ENCODE measurements around the gene HDGFL2. TPM values are rescaled to one million over a fixed set of nuclear protein-coding genes. Genes with fewer than 3 reads are reported as not detected.

Gene HDGFL2
- total and polyA plus RNA-seq, 2 of the 8 experiments (the other 6 are each of a cell fraction or from before 2014, with no cell fraction given) = 31.1 to 106 TPM

GRCh38 chr19:4499855-4500254 lies 27.8 kb downstream of the HDGFL2 start:
- no peaks in the 10 kb centered on the region for H3K79me1 ChIP-seq (ENCODE audit: low read depth, low read length)
- no peaks in the 10 kb centered on the region for H3K9me3 ChIP-seq (ENCODE audit: insufficient read depth in 2 of 2, low read depth in 1 of 2, low read length in 1 of 2)
- no peaks in the 10 kb centered on the region for H3K79me2 ChIP-seq (ENCODE audit: control insufficient read depth in 1 of 2, insufficient read depth in 2 of 2, low read length in 2 of 2)
- H4K20me1 ChIP-seq (replicated peaks in 1 of 2; ENCODE audit: control insufficient read depth in 1 of 2, insufficient read depth in 2 of 2, low read length in 2 of 2) = peaks cover 4 to 17% of the 10 kb centered on the region in 2 experiments
- H3K36me3 ChIP-seq (ENCODE audit: control insufficient read depth in 2 of 4, insufficient read depth in 4 of 4, low read length in 3 of 4) = peaks cover 12 to 69% (median 26%) of the 10 kb centered on the region in 4 experiments
- WGBS, 2 experiments (ENCODE audit: extremely low coverage in 1 of 2, insufficient coverage in 1 of 2, insufficient read length in 1 of 2, insufficient replicate concordance in 2 of 2, low coverage in 1 of 2, low lambda C conversion rate in 2 of 2, missing lambda C conversion rate in 1 of 2) = 95% methylated on average over 15 of the region's 15 CpGs; no CpG with 5 or more reads in 1 of the 2 experiments
- H2AFZ ChIP-seq (ENCODE audit: low read length) = no peak overlapping the region
- no peak overlapping the region for H3K14ac ChIP-seq (ENCODE audit: insufficient read length)
- H2BK15ac ChIP-seq (ENCODE audit: low read length) = no peak overlapping the region
- DNase-seq (ENCODE audit: low read depth in 1 of 2, low spot score in 2 of 2) = no peak
- H3K4me1 ChIP-seq (replicated peaks in 1 of 4; ENCODE audit: control insufficient read depth in 3 of 4, insufficient read depth in 4 of 4, low read length in 3 of 4) = no peaks in the 10 kb centered on the region
- no peak overlapping the region for H3K18ac ChIP-seq (ENCODE audit: extremely low read depth, low read length)
- H3K4me2 ChIP-seq (ENCODE audit: insufficient read depth in 1 of 2, low read depth in 2 of 2, low read length in 2 of 2) = no peak overlapping the region
- H2BK120ac ChIP-seq (replicated peaks; ENCODE audit: low read depth, low read length) = no peak overlapping the region
- no peak overlapping the region for H3K27ac ChIP-seq (ENCODE audit: low read depth, low read length)
- H3K27me3 ChIP-seq (replicated peaks in 1 of 4; ENCODE audit: control insufficient read depth in 3 of 4, extremely low read depth in 1 of 4, insufficient read depth in 3 of 4, low read length in 3 of 4) = no peaks in the 10 kb centered on the region
- H4K5ac ChIP-seq (ENCODE audit: insufficient read length, low read depth, low read length) = no peak overlapping the region
- no peak overlapping the region for H4K91ac ChIP-seq (replicated peaks; ENCODE audit: insufficient read length, low read length)
- H3K56ac ChIP-seq (replicated peaks; ENCODE audit: insufficient read length, low read depth, low read length) = no peak overlapping the region
- H4K8ac ChIP-seq (ENCODE audit: extremely low read depth, insufficient read depth, low read length) = no peak overlapping the region
- no peak overlapping the region for H3K9ac ChIP-seq (replicated peaks in 1 of 4; ENCODE audit: extremely low read depth in 1 of 4, low read depth in 3 of 4, low read length in 3 of 4)
- H3K4ac ChIP-seq (replicated peaks; ENCODE audit: insufficient read length, low read depth, low read length) = no peak overlapping the region
- no peak overlapping the region for H3K23ac ChIP-seq (ENCODE audit: insufficient read length)
- H2BK12ac ChIP-seq (ENCODE audit: low read depth, low read length) = no peak overlapping the region
- H2BK20ac ChIP-seq (ENCODE audit: low read length) = no peak overlapping the region
- TF ChIP-seq SIX5 (IDR thresholded peaks at IDR 0.05; ENCODE audit: low read depth, low read length) (no peak), TAF7 (optimal IDR thresholded peaks at IDR 0.05; ENCODE audit: borderline replicate concordance, low read depth, low read length) (no peak), BACH1 (IDR thresholded peaks at IDR 0.05; ENCODE audit: low read length) (no peak), ATF3 (IDR thresholded peaks at IDR 0.05; ENCODE audit: insufficient read depth, low read depth, low read length) (no peak), CREB1 (IDR thresholded peaks at IDR 0.05) (no peak)
- no peak for FAIRE-seq
- H2AK5ac ChIP-seq (ENCODE audit: low read depth, low read length) = no peak overlapping the region
- ChIA-PET POLR2A (ENCODE audit: partially characterized antibody) (interaction anchor here (2.0 to 4.1 kb wide), 2 partner anchors 9 to 29 kb away, joined by 4 to 15 read pairs; no protein-coding TSS in a partner anchor), CTCF (ENCODE audit: partially characterized antibody) (interaction anchor here (0.6 to 3.8 kb wide), 5 partner anchors 15 to 355 kb away, joined by 3 to 17 read pairs (median 3); no protein-coding TSS in a partner anchor)
- H2BK5ac ChIP-seq (ENCODE audit: low read depth, low read length) = no peak overlapping the region
- H3K23me2 ChIP-seq (ENCODE audit: low read depth, low read length) = no peaks in the 10 kb centered on the region
- no peak overlapping the region for H3K4me3 ChIP-seq (ENCODE audit: extremely low read depth in 1 of 4, insufficient read depth in 2 of 4, low read depth in 3 of 4, low read length in 4 of 4)
